GM06990 (cell line): ENCODE results near the gene EMC8.

Experiments
- DNase-seq: peaks from one replicate; pipeline ENCODE4 v3.0.0-alpha.2; 2011; ENCODE audit not compliant: insufficient read length; ENCODE audit errors: extremely low read depth
- H3K27me3 ChIP-seq: replicated peaks from 2 replicates; pipeline ENCODE4 v1.6.0; 2011; ENCODE audit warnings: low read length; ENCODE audit not compliant: control insufficient read depth, insufficient read depth
- H3K36me3 ChIP-seq: 2 replicates; pipeline ENCODE4 v1.5.1; 2011; ENCODE audit warnings: low read length; ENCODE audit not compliant: control insufficient read depth, insufficient read depth
- H3K4me3 ChIP-seq: replicated peaks from 2 replicates; pipeline ENCODE4 v1.5.1; 2011; ENCODE audit warnings: low read depth, mild to moderate bottlenecking, control low read depth, low read length
- TF ChIP-seq, protein P1 (sequence below): IDR thresholded peaks from 2 replicates; pipeline ENCODE4 v1.5.1; 2011; ENCODE audit warnings: low read length, control low read depth, mild to moderate bottlenecking, inconsistent platforms; ENCODE audit not compliant: insufficient read depth, poor library complexity, severe bottlenecking

EMC8 gene

DNA sequence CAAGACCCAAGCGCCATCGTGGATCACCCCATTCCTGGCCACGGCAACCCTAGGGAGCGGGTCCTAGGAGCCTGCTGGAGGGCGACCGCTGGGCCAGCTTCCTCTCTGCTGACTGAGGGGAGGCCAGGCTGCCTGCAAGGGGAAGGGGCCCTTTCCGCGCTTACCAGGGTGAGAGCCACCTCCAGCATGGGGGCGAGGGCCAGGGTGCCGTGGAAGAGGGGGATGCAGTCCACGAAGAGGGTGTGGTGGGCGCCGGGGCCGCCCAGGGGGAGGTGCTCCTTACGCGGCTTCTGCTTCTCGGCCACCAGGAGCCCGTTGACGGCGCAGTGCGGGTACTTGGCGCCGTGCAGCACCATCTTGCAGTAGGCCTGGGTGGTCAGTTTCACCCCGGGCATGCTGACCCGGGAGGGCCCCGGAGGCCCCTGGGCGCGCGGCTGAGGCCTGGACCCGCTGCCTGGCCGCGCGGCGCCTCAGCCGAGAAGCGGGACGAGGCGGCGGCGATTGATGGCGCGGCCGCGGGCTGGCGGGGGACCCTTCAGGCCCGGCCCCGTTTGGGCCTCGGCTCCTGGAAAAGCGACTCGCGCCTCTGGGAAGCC lies 345 bp downstream of the EMC8 start:
- H3K27me3 ChIP-seq = no peaks in the 10 kb centered on the region
- H3K36me3 ChIP-seq = peaks cover 14% of the 10 kb centered on the region
- H3K4me3 ChIP-seq = peak overlapping the region; percentile 94
- DNase-seq = peak; percentile 62
- TF ChIP-seq, protein P1, sequence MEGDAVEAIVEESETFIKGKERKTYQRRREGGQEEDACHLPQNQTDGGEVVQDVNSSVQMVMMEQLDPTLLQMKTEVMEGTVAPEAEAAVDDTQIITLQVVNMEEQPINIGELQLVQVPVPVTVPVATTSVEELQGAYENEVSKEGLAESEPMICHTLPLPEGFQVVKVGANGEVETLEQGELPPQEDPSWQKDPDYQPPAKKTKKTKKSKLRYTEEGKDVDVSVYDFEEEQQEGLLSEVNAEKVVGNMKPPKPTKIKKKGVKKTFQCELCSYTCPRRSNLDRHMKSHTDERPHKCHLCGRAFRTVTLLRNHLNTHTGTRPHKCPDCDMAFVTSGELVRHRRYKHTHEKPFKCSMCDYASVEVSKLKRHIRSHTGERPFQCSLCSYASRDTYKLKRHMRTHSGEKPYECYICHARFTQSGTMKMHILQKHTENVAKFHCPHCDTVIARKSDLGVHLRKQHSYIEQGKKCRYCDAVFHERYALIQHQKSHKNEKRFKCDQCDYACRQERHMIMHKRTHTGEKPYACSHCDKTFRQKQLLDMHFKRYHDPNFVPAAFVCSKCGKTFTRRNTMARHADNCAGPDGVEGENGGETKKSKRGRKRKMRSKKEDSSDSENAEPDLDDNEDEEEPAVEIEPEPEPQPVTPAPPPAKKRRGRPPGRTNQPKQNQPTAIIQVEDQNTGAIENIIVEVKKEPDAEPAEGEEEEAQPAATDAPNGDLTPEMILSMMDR = peak; percentile 9

DNA sequence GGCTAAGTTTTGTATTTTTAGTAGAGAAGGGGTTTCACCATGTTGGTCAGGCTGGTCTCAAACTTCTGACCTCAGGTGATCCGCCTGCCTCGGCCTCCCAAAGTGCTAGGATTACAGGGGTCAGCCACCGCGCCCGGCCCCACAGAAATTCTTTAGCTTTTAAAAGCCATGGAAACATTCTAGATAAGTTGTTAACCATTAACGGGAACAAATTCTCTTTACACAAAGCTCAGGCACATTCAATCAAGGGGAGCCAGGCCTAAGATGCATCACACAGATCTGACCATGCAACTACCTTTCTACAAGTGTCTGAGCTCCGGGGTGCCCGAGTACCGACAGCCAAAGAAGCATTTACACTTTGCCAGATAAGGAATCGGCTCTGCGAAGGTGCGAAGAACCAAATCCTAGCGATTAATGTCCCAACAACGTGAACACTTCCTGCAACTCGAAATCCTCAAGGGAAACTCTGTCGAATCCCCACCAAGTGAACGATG lies 1.0 kb downstream of the EMC8 start:
- DNase-seq = no peak
- peak overlapping the region; percentile 94 for H3K4me3 ChIP-seq
- TF ChIP-seq, protein P1 = no peak
- H3K27me3 ChIP-seq = no peaks in the 10 kb centered on the region
- H3K36me3 ChIP-seq = peaks cover 12% of the 10 kb centered on the region

DNA sequence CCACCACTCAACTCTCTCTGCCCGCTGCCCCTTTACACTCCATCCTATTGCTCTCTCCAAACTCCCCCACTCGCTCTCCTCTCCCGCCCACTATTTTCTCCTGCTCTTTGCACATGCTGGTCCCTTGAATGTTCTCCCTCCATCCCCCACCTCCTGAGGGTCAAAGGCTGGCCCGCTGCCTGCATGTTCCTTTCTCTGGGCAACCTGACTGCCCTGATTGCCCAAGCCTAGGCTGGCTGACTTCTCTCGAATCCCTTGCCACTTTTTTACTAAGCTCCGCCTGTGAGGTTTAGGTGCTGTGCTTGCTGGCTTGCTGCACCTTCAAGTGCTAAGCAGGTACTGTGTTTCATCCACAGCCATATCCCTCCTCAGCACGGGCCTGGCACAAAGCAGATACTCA lies 2.7 kb downstream of the EMC8 start:
- Histone ChIP-seq H3K4me3 (no peak overlapping the region), H3K27me3 (no peaks in the 10 kb centered on the region), H3K36me3 (peaks cover 7% of the 10 kb centered on the region)
- TF ChIP-seq, protein P1 = no peak
- no peak for DNase-seq

DNA sequence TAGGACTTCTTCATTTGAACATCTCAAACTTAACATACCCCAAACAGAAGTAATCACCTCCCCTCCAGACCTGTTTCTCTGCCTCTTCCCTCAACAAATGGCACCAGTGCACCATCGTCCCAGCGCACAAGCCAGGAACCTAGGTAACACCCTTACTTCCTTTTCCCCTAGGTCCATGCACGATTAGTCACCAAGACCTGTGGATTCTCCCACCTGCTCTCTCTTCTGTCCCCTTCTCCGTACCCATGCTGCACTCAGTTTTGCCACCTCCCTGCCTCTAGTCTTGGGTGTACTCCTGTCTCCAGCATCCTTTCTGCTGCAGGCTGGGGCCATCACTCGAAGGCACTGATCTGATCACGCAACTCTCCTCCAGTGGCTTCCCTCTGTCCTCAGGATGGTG lies 3.2 kb downstream of the EMC8 start:
- no peak for DNase-seq
- Histone ChIP-seq H3K4me3 (no peak overlapping the region), H3K36me3 (peaks cover 7% of the 10 kb centered on the region), H3K27me3 (no peaks in the 10 kb centered on the region)
- TF ChIP-seq, protein P1 = no peak

DNA sequence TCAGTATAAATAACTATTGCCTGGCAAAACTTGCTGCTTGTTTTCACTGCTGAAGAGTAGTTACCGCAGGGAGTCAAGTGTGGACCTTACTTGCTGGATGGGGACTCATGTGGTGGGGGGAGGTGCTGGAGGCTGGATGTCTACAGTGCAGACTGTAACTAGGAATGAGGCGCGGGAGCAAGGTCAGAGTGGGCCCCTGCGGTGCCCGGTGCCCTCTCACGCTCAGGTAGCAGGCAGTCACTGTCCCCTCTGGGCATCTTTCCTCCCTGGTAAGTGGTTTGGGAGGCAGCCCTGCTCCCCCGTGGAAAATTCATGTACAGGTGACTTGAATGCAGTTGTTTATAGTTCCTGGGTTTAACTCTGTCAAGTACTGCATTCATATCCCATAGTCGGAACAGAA lies 4.6 kb downstream of the EMC8 start:
- Histone ChIP-seq H3K27me3 (no peaks in the 10 kb centered on the region), H3K36me3 (peaks cover 7% of the 10 kb centered on the region), H3K4me3 (no peak overlapping the region)
- TF ChIP-seq, protein P1 = no peak
- DNase-seq = no peak
